ENCODE results near the gene RPL29. TPM values are rescaled to one million over a fixed set of nuclear protein-coding genes. Genes with fewer than 3 reads are reported as not detected.

Gene RPL29
- total and polyA plus RNA-seq, 2 donors (not counting 3 experiments of a cell fraction or from before 2014, with no cell fraction given): 1,236 to 2,177 TPM

GRCh38 chr3:52044869-52045619 is 49.3 kb upstream of the RPL29 start:
- BruUV-seq (replicated peaks): no TSS peak
- FAIRE-seq: no peak
- H3K4me2 ChIP-seq (ENCODE audit: insufficient read depth, low read length): no peak overlapping the region
- no peak for DNase-seq (ENCODE audit: low read depth, low spot score)
- TF ChIP-seq POLR2AphosphoS5 (IDR thresholded peaks at IDR 0.05; ENCODE audit: insufficient read depth, low read depth, low read length): no peak
- TF ChIP-seq, protein P1, sequence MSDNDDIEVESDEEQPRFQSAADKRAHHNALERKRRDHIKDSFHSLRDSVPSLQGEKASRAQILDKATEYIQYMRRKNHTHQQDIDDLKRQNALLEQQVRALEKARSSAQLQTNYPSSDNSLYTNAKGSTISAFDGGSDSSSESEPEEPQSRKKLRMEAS (IDR thresholded peaks at IDR 0.05; ENCODE audit: insufficient read depth, insufficient read length): no peak
- TF ChIP-seq JUN (IDR thresholded peaks at IDR 0.05; ENCODE audit: borderline replicate concordance, insufficient read depth, insufficient read length, low read depth): no peak
- no peak for TF ChIP-seq POLR2A (IDR thresholded peaks at IDR 0.05; ENCODE audit: low read depth, low read length)
- TF ChIP-seq MYC (IDR thresholded peaks at IDR 0.05; ENCODE audit: low read depth, low read length): no peak
- no peak for TF ChIP-seq FOS (IDR thresholded peaks at IDR 0.05; ENCODE audit: borderline replicate concordance, insufficient read depth, low read length)
- no peak for TF ChIP-seq EZH2 (IDR thresholded peaks at IDR 0.05; ENCODE audit: borderline replicate concordance, low read depth, low read length, severe bottlenecking)
- no peak for TF ChIP-seq GATA2 (IDR thresholded peaks at IDR 0.05; ENCODE audit: insufficient read depth, insufficient read length, low read depth, low read length)
- no peak for TF ChIP-seq CTCF (IDR thresholded peaks at IDR 0.05; ENCODE audit: extremely low read depth in 1 of 2, insufficient read depth in 1 of 2, low read depth in 1 of 2, low read length in 2 of 2)
- ChIA-PET CTCF (interaction anchor here (0.8 to 2.8 kb wide), 4 partner anchors 8 to 78 kb away, joined by 3 to 13 read pairs (median 10); partner anchors contain the start of gene DUSP7), POLR2A (no interaction called here)
- H3K36me3 ChIP-seq (ENCODE audit: control insufficient read depth in 2 of 2, extremely low read depth in 1 of 2, insufficient read depth in 2 of 2, low read length in 2 of 2): peaks cover 0 to 7% of the 10 kb centered on the region in 2 experiments
- H3K4me3 ChIP-seq (replicated peaks in 1 of 3; ENCODE audit: insufficient read depth in 1 of 3, low read depth in 1 of 3, low read length in 3 of 3): no peak overlapping the region
- no peaks in the 10 kb centered on the region for H3K79me2 ChIP-seq (ENCODE audit: control insufficient read depth, insufficient read depth, low read length)
- dilution Hi-C loops (cut with MboI; ENCODE audit: extremely low pct_ligation_motif_present, low sequenced_read_pairs): no loop called here
- H3K9me1 ChIP-seq (replicated peaks; ENCODE audit: control insufficient read depth, extremely low read depth, insufficient read depth, low read length): no peaks in the 10 kb centered on the region
- H3K9ac ChIP-seq (replicated peaks; ENCODE audit: extremely low read depth, insufficient read depth, low read length): no peak overlapping the region
- intact Hi-C loops (cut with micrococcal nuclease): no loop called here
- H3K27ac ChIP-seq (ENCODE audit: insufficient read depth, low read depth, low read length): no peak overlapping the region
- no peak overlapping the region for H2AFZ ChIP-seq (ENCODE audit: low read depth, low read length)
- no peaks in the 10 kb centered on the region for H3K27me3 ChIP-seq (ENCODE audit: control insufficient read depth in 2 of 2, insufficient read depth in 2 of 2, low read length in 2 of 2)
- peaks cover 28% of the 10 kb centered on the region for H3K4me1 ChIP-seq (ENCODE audit: control insufficient read depth, extremely low read depth, insufficient read depth, low read length)
- H4K20me1 ChIP-seq (replicated peaks; ENCODE audit: control insufficient read depth, extremely low read depth, insufficient read depth, low read length): no peaks in the 10 kb centered on the region
- no peaks in the 10 kb centered on the region for H3K9me3 ChIP-seq (replicated peaks; ENCODE audit: control insufficient read depth, insufficient read depth, low read length)

All from endothelial cell of umbilical vein (primary cell).